GM18861 (cell line): ENCODE measurements around the gene GREB1.

Experiments used
- ATAC-seq: cut with Tn5 transposase; IDR thresholded peaks from one replicate; pipeline ENCODE4 v1.9.1; 2021; ENCODE audit not compliant: unreplicated experiment

Gene GREB1

DNA sequence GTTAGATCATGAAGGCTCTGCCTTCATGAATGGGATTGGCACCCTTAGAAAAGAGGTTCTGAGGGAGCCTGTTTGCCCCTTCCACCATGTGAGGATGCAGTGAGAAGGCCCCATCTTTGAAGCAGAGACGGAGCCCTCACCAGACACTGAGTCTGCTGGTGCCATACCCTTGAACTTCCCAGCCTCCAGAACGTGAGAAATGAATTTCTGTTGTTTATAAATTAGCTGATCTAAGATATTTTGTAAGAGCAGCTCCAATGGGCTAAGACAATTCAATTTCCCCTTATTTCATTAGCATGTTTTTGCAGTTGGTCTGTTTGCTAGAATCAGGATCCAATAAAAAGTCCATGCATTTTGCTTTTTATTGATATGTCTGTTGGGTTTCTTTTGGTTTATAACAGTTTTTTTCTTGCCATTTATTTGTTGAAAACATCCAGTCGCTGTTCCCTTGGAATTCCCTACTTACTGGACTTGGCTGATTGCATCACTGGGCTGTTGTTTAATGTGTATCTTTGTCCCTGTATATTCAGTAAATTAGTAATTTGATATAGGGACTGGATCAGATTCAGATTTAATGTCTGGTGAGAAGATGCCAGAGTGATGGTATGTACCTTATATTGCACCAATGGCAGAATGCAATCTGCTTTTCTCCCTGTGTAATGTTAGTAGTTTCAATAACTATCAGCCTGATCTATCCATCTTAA is 24.0 kb upstream of the GREB1 start:
- ATAC-seq = no peak

GRCh38 chr2:11512431-11512830 is 21.4 kb upstream of the GREB1 start:
- ATAC-seq = no peak

GRCh38 chr2:11513319-11513718 is 20.5 kb upstream of the GREB1 start:
- ATAC-seq = no peak

DNA sequence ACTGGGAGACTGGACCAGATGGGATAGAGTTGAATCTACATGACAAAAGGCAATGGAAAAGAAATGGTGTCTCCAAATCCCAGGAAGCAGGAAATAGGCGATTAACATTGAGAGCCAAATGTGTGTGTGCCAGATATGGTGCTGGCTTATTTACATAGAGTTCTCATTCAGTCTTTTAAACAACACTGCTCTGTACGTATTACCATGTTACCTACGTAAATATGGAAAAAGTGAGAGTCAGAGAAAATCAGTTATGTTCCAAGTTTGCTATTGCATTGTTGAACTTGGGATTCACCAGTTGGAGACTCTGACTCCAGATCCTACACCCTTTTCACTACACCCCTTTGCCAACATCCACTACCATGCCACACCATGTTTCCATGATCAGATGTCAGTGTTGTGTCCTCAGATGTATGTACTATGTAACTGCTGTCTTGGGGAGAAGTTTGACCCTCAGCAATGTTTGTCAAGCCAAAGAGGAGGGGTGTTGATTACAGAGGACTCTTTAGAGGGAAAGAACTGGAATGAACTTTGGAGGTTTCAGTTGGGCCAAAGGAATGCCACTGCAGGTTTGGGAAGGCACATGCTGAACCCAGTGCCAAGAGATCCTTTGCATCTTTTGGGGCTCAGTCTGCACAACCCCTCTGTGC is 19.6 kb upstream of the GREB1 start:
- no peak for ATAC-seq

DNA sequence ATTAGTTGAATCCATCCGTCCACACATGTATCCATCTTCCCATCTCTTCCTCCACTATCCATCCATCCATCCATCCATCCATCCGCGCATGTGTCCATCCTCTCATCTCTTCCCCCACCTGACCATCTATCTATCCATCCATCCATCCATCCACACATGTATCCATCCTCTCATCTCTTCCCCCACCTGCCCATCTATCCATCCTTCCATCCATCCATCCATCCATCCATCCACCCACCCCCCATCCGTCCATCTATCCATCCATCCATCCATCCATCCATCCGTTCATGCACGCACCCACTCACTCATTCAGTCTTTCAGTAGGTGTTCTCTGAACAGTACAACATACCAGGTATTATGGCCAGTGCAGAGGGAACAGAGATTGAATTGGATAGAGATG is 18.9 kb upstream of the GREB1 start:
- ATAC-seq = no peak

- no peak for ATAC-seq
Observed at GRCh38 chr2:11515490-11515981, 18.3 kb upstream of the GREB1 start.

- ATAC-seq = no peak
Observed at GRCh38 chr2:11516984-11517648, 16.7 kb upstream of the GREB1 start.

DNA sequence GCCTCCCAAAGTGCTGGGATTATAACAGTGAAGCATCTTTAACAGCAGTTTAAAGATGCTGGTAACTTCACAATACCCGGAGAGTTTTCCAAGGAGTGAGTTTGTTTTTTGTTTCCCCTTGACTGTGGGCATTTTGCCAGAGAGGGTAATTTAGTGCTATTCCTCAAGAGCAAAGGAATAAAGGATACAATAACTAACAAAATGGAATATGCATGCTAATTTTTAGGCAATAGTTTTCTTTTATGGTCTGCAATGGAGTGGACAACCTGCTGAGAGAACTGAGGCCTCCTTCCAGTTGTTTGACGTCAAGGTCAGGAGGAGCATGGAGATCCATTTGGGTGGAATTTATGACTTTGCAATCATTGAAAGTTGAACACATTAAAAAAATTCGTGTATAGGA is 15.9 kb upstream of the GREB1 start:
- ATAC-seq = no peak

- ATAC-seq = no peak
Observed at GRCh38 chr2:11520092-11520693, 13.7 kb upstream of the GREB1 start.

DNA sequence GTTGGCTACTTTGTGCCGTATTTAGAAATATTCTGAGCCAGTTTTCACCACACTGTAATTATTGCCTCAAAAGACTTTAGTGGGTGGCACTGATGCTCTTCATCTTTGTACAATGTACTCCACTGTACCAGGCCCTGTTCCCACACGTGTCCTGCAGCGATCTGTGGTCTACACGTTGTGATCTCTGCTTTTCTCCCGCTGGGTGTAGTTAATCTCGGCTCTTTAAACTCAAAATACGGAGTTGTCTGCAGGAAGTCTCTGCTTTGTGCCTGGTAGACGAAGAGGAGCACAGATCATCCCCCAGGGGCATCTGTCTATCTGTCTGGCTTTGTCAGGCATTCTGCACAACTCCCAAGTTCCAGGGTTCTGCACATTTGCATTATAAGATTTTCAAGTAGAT is 12.1 kb upstream of the GREB1 start:
- no peak for ATAC-seq

DNA sequence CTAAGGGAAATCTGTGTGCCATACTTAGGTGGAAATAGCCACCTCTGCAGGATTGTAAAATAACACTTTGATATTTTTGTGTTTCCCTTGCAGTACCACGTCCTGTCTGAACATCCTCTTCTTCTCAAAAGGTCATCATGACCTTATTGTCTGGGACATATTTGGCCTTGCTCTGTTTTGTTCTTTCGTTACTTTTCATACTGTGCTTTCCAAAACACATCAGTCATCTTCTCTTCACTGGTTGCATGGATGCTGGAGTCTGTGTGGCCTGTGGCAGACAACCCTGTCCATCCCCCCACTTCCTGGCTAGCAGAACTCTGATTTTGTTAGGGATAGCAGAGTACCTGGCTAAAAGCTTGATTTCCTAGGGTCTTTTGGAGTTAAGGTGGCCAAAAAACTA is 9.4 kb upstream of the GREB1 start:
- ATAC-seq = no peak

GRCh38 chr2:11525762-11526161 is 8.1 kb upstream of the GREB1 start:
- no peak for ATAC-seq

- no peak for ATAC-seq
Observed at GRCh38 chr2:11527001-11527400, 6.8 kb upstream of the GREB1 start.

GRCh38 chr2:11528228-11528627 is 5.6 kb upstream of the GREB1 start:
- ATAC-seq = no peak

- ATAC-seq = no peak
Observed at GRCh38 chr2:11530864-11531465, 2.9 kb upstream of the GREB1 start.

DNA sequence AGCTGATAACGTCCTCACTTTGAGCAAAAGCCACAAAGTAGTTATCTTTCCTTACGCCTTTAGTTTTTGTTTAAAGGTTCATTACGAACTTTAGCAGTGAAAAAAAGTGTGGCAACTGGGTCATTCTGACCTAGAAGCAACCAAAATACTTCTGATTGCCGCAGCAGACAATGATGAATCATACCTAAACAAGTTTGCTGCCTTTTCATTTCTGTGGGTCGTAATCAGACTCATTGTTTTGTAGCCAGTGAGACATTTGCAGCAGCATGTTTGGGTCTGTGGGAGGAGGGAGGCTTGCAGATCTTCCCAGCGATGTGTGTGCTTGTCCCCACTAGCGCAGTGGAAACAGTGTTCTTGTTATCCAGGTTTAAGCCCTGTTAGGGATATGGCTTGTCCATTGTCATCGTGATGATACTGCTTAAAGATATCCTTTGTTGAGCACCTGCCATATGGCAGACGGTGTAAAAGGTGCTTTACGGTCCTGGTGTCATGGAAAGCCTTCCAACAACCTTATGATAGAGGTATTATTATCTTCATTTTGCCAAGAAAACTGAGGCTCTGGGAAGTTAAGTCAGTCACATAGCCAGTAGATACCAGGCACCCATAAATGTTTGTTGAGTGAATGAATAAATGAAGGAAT is 1.3 kb upstream of the GREB1 start:
- ATAC-seq = no peak

DNA sequence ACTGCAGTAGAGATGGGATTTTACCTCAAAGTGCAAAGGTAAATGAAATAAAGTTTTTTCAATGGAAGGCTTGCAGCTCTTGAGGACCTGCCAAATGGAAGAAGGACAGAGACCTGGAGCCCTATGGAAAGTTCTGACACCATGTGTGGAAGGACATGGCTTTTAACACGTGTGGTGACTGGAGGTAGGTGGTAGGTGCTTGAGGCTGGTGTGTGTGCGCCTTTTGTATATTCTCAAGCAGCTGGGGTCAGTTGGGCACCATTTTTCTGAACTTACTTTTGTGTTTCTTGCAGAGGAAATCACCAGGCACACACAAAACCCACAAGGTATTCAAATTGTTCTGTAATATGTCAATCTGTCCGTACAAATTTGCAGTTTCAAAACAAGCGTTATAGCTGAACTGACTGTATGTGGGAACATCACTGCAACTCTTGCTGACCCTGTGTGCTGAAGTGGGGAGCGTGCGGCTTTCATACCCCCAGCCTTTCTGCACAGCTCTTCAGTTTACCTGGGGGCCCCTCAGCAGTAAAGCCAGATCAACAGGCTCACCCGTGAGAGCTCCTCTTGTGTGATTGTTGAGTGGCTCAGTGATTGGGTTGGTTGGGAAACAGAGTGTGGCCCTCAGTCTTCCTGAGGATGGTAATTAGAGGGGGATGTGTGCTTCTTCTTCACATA is 363 bp downstream of the GREB1 start:
- ATAC-seq = no peak

DNA sequence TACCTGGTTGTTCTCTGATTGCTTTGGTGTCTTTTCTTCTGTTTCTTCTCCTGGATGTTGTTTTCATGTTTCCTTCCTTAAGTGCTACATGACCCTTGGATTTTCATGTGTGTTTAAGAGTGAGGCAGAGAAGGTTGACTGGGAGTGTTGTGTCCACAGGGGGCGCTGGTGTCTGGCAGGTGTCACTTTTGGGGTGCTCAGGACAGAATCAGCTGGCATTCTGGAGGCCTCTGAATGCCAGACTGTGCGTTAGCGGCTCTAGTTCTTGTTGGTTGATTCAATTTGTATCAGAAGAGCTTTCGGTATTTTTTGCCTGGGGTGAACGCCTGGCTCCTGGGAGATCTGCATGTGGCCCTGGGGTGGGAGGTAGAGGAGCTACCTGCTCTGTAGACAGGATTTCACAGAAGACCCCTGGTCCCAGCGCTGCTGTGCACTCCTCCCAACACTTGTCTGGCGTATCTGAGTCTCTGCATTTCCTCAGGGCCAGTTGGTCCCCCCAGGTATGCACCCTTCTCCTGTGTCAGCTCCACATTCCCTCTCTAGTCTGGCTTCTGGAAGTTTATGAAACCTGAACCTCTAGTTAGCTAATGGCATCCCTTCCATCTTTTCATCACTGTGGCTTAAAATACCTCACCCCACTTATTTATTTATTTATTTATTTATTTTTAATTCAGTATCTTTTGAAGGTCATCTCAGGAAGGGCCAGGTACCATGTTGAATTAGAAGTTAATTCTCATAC is 1.1 kb downstream of the GREB1 start:
- no peak for ATAC-seq

DNA sequence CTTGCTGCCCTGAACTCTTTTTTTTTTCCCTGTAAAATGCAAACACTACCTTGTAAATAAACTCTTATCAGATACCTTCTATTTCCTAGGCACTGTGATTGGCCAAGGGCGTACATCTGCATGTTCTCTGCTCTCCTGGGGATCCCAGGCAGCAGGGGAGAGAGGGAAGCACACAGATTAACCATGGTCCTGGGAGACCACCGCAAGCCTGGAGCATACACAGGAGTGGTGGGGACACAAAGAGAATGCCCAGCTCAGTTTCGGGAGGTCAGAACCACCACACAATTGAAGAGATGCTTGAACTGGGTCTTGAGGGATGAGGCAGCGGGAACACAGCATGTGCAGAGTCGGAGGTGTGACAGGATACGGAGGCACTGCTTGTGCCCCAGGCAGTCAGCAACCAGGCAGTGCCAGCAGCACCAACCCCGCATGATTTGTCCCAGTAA is 2.1 kb downstream of the GREB1 start:
- no peak for ATAC-seq

- no peak for ATAC-seq
Observed at GRCh38 chr2:11537951-11538350, 4.1 kb downstream of the GREB1 start.
